Ovary (tissue), 3 donors: ENCODE results near the gene HAUS6.

Source experiments
- CTCF ChIP-seq, 3 donors: fragments of 450-650 bp in 2 of 3; fragments of 200-600 bp in 1 of 3; IDR thresholded peaks; one replicate each; pipeline versions ENCODE4 v1.5.1 to v1.8.0; 2016 to 2022; ENCODE audit warnings: antibody characterized with exemption in 3 of 3, mild to moderate bottlenecking in 1 of 3
- EP300 ChIP-seq: sonication (generic); formaldehyde crosslinking; IDR thresholded peaks from one replicate; pipeline ENCODE4 v1.6.1; 2017; ENCODE audit warnings: antibody characterized with exemption
- donor health status: DM: no; HTN: no; CAD: no.

- no peak for TF ChIP-seq CTCF (IDR thresholded peaks at IDR 0.05)
- TF ChIP-seq EP300 = no peak
Measured at GRCh38 chr9:19087106-19088000, 15.4 kb downstream of the HAUS6 start.
